Measurements from ENCODE around the gene RHOF. TPM values are rescaled to one million over a fixed set of nuclear protein-coding genes. Genes with fewer than 3 reads are reported as not detected.

Gene RHOF
- total RNA-seq, 2 donors from 2014 or later = 31.0 to 35.6 TPM

DNA sequence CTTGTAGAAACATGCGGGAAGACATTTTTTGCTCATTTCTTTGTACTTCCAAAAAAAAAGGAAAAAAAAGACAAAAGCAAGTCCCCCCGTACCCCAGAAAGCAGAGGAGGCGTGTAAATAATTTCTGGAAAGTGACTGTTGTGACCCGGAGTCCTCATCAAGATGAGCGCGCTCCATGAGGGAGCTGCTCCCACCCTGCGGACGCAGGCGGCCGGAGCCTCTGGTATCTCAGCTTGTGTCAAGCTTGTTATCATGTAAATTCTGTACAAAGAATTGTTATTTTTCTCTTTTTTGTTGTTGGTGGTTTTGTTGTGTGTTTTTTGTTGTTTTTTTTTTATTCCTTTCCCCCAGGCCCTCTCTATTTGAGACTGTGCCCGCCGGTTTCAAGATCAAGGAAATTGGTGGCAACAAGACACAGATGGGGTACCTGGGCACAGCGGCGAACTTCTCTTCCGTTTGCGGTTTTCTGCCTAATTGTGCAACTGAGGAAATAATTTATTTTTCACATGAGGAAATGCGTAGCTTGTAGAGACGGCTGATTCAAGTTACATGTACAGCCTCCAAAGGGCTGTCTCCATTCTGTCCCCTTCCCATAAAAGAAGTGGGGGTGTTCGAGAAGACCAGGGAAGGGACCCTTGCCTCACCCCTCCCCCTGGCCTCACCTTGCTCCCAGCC, 38.2 kb upstream of the RHOF start:
- H3K4me1 ChIP-seq (ENCODE audit: control insufficient read depth, insufficient read depth, low read length) = no peaks in the 10 kb centered on the region
- Mint-ChIP-seq H3K27me3 (ENCODE audit: insufficient read depth) (peaks cover 1% of the 10 kb centered on the region), H3K4me3 (no peak overlapping the region), H3K9me3 (no peaks in the 10 kb centered on the region), H3K4me1 (no peaks in the 10 kb centered on the region), H3K27ac (no peak overlapping the region), H3K36me3 (ENCODE audit: low read depth) (peaks cover 51% of the 10 kb centered on the region)
- H3K9ac ChIP-seq (ENCODE audit: extremely low read depth, low read length, poor library complexity, severe bottlenecking) = no peak overlapping the region
- TF ChIP-seq, protein P1, sequence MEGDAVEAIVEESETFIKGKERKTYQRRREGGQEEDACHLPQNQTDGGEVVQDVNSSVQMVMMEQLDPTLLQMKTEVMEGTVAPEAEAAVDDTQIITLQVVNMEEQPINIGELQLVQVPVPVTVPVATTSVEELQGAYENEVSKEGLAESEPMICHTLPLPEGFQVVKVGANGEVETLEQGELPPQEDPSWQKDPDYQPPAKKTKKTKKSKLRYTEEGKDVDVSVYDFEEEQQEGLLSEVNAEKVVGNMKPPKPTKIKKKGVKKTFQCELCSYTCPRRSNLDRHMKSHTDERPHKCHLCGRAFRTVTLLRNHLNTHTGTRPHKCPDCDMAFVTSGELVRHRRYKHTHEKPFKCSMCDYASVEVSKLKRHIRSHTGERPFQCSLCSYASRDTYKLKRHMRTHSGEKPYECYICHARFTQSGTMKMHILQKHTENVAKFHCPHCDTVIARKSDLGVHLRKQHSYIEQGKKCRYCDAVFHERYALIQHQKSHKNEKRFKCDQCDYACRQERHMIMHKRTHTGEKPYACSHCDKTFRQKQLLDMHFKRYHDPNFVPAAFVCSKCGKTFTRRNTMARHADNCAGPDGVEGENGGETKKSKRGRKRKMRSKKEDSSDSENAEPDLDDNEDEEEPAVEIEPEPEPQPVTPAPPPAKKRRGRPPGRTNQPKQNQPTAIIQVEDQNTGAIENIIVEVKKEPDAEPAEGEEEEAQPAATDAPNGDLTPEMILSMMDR (conservative IDR thresholded peaks at IDR 0.05) = no peak
- peaks cover 44% of the 10 kb centered on the region for H3K36me3 ChIP-seq (ENCODE audit: control insufficient read depth, insufficient read depth, low read length)
- no peaks in the 10 kb centered on the region for H3K9me3 ChIP-seq (ENCODE audit: control insufficient read depth, low read length)
- no peak overlapping the region for H3K27ac ChIP-seq (ENCODE audit: low read depth, low read length)
- DNase-seq = no peak
- no peaks in the 10 kb centered on the region for H3K27me3 ChIP-seq (ENCODE audit: control insufficient read depth, insufficient read depth, low read length, poor library complexity, severe bottlenecking)
- 97 to 98% methylated on average over 14 to 19 of the region's 19 CpGs for WGBS, 2 experiments (ENCODE audit: insufficient coverage in 1 of 2, insufficient read length in 1 of 2)
- H3K4me3 ChIP-seq (ENCODE audit: low read length) = no peak overlapping the region

DNA sequence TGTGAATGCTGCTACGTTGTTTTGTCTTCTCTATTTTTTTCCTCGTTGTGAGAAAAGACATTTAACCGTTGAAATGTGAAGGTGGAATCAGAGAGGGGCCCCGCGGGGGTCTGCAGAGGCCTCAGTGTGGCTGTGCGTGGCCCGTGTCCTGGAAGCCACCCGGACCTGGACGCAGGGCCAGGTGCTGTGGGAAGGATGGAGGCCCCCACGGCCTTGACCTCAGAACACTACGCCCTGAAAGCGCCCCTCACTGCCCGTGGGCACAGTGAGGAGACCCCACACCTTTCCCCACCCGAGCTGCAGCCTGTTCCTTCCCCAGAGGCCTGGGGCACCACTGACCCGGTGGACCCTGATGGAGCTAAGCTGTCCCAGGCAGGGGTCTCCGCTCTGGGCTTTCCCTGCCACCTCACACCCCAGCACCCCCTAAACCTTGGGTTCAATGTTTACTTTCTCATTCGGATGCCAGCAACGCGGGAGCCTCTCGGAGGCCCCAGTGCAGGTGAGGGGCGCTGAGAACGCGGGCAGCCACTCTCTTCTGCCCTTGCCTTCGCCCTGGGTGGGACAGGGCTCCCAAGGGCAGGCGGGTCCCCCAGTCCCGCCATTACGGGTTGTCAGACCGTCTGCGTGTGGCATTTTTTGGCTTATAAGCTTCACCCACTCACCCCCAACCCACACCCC, 37.2 kb upstream of the RHOF start:
- Histone ChIP-seq H3K4me1 (ENCODE audit: control insufficient read depth, insufficient read depth, low read length) (no peaks in the 10 kb centered on the region), H3K27ac (ENCODE audit: low read depth, low read length) (no peak overlapping the region), H3K9ac (ENCODE audit: extremely low read depth, low read length, poor library complexity, severe bottlenecking) (no peak overlapping the region), H3K4me3 (ENCODE audit: low read length) (no peak overlapping the region), H3K27me3 (ENCODE audit: control insufficient read depth, insufficient read depth, low read length, poor library complexity, severe bottlenecking) (no peaks in the 10 kb centered on the region), H3K9me3 (ENCODE audit: control insufficient read depth, low read length) (no peaks in the 10 kb centered on the region), H3K36me3 (ENCODE audit: control insufficient read depth, insufficient read depth, low read length) (peaks cover 53% of the 10 kb centered on the region)
- H3K27me3 Mint-ChIP-seq (ENCODE audit: insufficient read depth) = peaks cover 1% of the 10 kb centered on the region
- no peaks in the 10 kb centered on the region for H3K9me3 Mint-ChIP-seq
- no peak for DNase-seq
- TF ChIP-seq, protein P1 (conservative IDR thresholded peaks at IDR 0.05) = no peak
- 93 to 96% methylated on average over 14 to 29 of the region's 29 CpGs for WGBS, 2 experiments (ENCODE audit: insufficient coverage in 1 of 2, insufficient read length in 1 of 2)
- no peak overlapping the region for H3K27ac Mint-ChIP-seq
- H3K4me3 Mint-ChIP-seq = no peak overlapping the region
- peaks cover 59% of the 10 kb centered on the region for H3K36me3 Mint-ChIP-seq (ENCODE audit: low read depth)
- no peaks in the 10 kb centered on the region for H3K4me1 Mint-ChIP-seq

DNA sequence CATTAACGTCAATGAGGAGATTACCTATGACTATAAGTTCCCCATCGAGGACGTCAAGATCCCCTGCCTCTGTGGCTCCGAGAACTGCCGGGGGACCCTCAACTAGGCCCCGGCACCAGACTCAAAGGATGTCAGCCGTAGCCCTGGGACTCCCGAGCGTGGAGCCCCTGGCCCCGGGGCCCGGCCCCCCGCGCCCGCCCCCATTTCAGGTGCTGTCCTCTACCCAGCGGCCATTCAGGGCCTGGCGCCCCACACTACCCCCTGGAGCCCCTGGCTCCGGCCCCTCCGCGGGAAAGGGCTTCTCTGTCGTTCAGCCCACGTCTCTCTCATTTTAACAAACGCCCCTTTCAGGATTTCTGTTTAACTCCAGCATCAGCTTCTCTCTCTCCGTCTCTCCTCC, 36.6 kb upstream of the RHOF start:
- TF ChIP-seq, protein P1 (conservative IDR thresholded peaks at IDR 0.05) = no peak
- Histone ChIP-seq H3K4me3 (ENCODE audit: low read length) (no peak overlapping the region), H3K27me3 (ENCODE audit: control insufficient read depth, insufficient read depth, low read length, poor library complexity, severe bottlenecking) (no peaks in the 10 kb centered on the region), H3K9me3 (ENCODE audit: control insufficient read depth, low read length) (no peaks in the 10 kb centered on the region), H3K9ac (ENCODE audit: extremely low read depth, low read length, poor library complexity, severe bottlenecking) (no peak overlapping the region), H3K36me3 (ENCODE audit: control insufficient read depth, insufficient read depth, low read length) (peaks cover 59% of the 10 kb centered on the region), H3K4me1 (ENCODE audit: control insufficient read depth, insufficient read depth, low read length) (no peaks in the 10 kb centered on the region), H3K27ac (ENCODE audit: low read depth, low read length) (no peak overlapping the region)
- H3K27ac Mint-ChIP-seq = no peak overlapping the region
- peaks cover 1% of the 10 kb centered on the region for H3K27me3 Mint-ChIP-seq (ENCODE audit: insufficient read depth)
- H3K9me3 Mint-ChIP-seq = no peaks in the 10 kb centered on the region
- H3K36me3 Mint-ChIP-seq (ENCODE audit: low read depth) = peaks cover 62% of the 10 kb centered on the region
- H3K4me3 Mint-ChIP-seq = no peak overlapping the region
- DNase-seq = no peak
- no peaks in the 10 kb centered on the region for H3K4me1 Mint-ChIP-seq
- 95 to 96% methylated on average over 17 to 23 of the region's 23 CpGs for WGBS, 2 experiments (ENCODE audit: insufficient coverage in 1 of 2, insufficient read length in 1 of 2)

Data from endodermal cell (in vitro differentiated cells).